ENCODE measurements around the gene PHPT1. TPM values are rescaled to one million over a fixed set of nuclear protein-coding genes. Genes with fewer than 3 reads are reported as not detected.

The PHPT1 gene
- total and polyA plus RNA-seq, 2 donors from 2014 or later = 108 to 283 TPM

DNA sequence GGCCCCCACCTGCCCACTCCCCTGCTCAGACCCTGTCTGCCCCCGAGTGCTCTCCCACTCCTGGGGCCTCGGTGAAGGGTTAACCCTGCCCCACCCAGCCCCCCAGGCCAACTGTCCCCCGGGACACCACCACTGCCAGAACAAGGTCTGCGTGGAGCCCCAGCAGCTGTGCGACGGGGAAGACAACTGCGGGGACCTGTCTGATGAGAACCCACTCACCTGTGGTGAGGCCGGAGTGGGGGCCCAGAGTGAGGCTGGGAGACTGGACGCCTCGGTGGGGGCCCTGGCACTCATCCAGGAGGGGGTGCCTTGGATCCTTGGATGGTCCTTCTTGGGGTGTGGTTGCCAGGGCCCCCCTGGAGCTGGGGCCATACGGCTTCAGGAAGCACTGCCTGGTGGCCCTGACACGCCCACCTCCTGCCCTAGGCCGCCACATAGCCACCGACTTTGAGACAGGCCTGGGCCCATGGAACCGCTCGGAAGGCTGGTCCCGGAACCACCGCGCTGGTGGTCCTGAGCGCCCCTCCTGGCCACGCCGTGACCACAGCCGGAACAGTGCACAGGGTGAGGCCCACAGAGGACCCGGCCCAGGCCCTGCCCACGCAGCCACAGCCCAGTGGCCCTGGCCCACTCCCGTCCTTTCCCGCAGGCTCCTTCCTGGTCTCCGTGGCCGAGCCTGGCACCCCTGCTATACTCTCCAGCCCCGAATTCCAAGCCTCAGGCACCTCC lies 5.1 kb downstream of the PHPT1 start:
- Histone ChIP-seq H3K4me3 (ENCODE audit: low read length in 3 of 3) (no peak overlapping the region), H3K27ac (ENCODE audit: low read depth in 2 of 2, low read length in 2 of 2) (no peak overlapping the region), H3K4me1 (ENCODE audit: control insufficient read depth in 2 of 3, insufficient read depth in 2 of 3, low read depth in 1 of 3, low read length in 3 of 3) (peaks cover 0 to 24% (median 7%) of the 10 kb centered on the region in 3 donors), H3K9me3 (ENCODE audit: control insufficient read depth in 2 of 3, insufficient read depth in 1 of 3, low read length in 3 of 3) (no peaks in the 10 kb centered on the region), H3K27me3 (ENCODE audit: control insufficient read depth, insufficient read depth, low read length) (no peaks in the 10 kb centered on the region), H3K36me3 (ENCODE audit: control insufficient read depth in 2 of 3, insufficient read depth in 3 of 3, low read length in 3 of 3) (no peaks in the 10 kb centered on the region), H3K9ac (ENCODE audit: low read length in 3 of 3) (no peak overlapping the region)
- DNase-seq = peak in 2 of 5 donors; percentile 51 to 78
- intact Hi-C loops (cut with DNase I) = no loop called here
- no peak for FAIRE-seq
- TF ChIP-seq, protein P1, sequence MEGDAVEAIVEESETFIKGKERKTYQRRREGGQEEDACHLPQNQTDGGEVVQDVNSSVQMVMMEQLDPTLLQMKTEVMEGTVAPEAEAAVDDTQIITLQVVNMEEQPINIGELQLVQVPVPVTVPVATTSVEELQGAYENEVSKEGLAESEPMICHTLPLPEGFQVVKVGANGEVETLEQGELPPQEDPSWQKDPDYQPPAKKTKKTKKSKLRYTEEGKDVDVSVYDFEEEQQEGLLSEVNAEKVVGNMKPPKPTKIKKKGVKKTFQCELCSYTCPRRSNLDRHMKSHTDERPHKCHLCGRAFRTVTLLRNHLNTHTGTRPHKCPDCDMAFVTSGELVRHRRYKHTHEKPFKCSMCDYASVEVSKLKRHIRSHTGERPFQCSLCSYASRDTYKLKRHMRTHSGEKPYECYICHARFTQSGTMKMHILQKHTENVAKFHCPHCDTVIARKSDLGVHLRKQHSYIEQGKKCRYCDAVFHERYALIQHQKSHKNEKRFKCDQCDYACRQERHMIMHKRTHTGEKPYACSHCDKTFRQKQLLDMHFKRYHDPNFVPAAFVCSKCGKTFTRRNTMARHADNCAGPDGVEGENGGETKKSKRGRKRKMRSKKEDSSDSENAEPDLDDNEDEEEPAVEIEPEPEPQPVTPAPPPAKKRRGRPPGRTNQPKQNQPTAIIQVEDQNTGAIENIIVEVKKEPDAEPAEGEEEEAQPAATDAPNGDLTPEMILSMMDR (IDR thresholded peaks at IDR 0.05; ENCODE audit: borderline replicate concordance, extremely low read depth, insufficient read depth) = no peak

DNA sequence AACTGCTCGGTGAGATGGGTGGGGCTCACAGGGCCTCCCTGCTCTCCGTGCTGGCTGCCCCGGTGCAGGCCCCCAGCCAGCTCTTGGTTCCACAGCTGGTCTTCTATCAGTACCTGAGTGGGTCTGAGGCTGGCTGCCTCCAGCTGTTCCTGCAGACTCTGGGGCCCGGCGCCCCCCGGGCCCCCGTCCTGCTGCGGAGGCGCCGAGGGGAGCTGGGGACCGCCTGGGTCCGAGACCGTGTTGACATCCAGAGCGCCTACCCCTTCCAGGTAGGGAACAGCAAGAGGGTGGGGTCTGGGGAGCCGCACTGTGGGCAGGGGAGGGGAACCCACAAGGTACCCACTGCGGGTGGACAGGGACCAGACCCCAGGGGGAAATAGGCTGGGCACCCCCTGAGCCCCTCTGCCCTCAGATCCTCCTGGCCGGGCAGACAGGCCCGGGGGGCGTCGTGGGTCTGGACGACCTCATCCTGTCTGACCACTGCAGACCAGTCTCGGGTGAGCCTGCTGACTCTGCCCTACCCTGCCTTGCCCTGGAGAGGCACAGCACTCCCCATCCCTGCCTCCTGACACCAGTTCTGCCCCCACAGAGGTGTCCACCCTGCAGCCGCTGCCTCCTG lies 5.7 kb downstream of the PHPT1 start:
- no peak for FAIRE-seq
- no peaks in the 10 kb centered on the region for H3K9me3 ChIP-seq (ENCODE audit: control insufficient read depth in 2 of 3, insufficient read depth in 1 of 3, low read length in 3 of 3)
- no peaks in the 10 kb centered on the region for H3K27me3 ChIP-seq (ENCODE audit: control insufficient read depth, insufficient read depth, low read length)
- peaks cover 0 to 24% (median 7%) of the 10 kb centered on the region in 3 donors for H3K4me1 ChIP-seq (ENCODE audit: control insufficient read depth in 2 of 3, insufficient read depth in 2 of 3, low read depth in 1 of 3, low read length in 3 of 3)
- peak in 2 of 5 donors; percentile 45 to 67 for DNase-seq
- no peak overlapping the region for H3K9ac ChIP-seq (ENCODE audit: low read length in 3 of 3)
- H3K4me3 ChIP-seq (ENCODE audit: low read length in 3 of 3) = no peak overlapping the region
- no peaks in the 10 kb centered on the region for H3K36me3 ChIP-seq (ENCODE audit: control insufficient read depth in 2 of 3, insufficient read depth in 3 of 3, low read length in 3 of 3)
- intact Hi-C loops (cut with DNase I) = no loop called here
- H3K27ac ChIP-seq (ENCODE audit: low read depth in 2 of 2, low read length in 2 of 2) = no peak overlapping the region
- TF ChIP-seq, protein P1 (IDR thresholded peaks at IDR 0.05; ENCODE audit: borderline replicate concordance, extremely low read depth, insufficient read depth) = no peak

DNA sequence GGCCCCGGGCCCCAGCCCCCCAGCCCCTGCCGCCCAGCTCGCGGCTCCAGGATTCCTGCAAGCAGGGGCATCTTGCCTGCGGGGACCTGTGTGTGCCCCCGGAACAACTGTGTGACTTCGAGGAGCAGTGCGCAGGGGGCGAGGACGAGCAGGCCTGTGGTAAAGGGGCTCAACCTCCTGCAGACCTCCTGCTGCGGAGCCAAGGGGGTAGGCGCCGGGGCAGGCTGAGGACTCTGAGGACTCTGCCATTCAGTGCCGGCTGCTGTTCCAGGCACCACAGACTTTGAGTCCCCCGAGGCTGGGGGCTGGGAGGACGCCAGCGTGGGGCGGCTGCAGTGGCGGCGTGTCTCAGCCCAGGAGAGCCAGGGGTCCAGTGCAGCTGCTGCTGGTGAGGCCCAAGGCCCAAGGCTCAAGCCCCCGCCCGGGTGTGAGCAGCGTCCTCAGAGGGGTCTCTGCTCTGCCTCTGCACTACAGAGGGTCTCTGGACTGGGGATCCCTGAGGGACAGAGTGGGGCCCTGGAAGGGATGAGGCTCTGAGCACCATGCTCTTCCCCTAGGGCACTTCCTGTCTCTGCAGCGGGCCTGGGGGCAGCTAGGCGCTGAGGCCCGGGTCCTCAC lies 6.4 kb downstream of the PHPT1 start:
- H3K4me3 ChIP-seq (ENCODE audit: low read length in 3 of 3) = no peak overlapping the region
- DNase-seq (peak in 2 of 5 donors; percentile 50 to 71), FAIRE-seq (no peak)
- H3K4me1 ChIP-seq (ENCODE audit: control insufficient read depth in 2 of 3, insufficient read depth in 2 of 3, low read depth in 1 of 3, low read length in 3 of 3) = peaks cover 0 to 19% (median 7%) of the 10 kb centered on the region in 3 donors
- no peak overlapping the region for H3K9ac ChIP-seq (ENCODE audit: low read length in 3 of 3)
- no peaks in the 10 kb centered on the region for H3K9me3 ChIP-seq (ENCODE audit: control insufficient read depth in 2 of 3, insufficient read depth in 1 of 3, low read length in 3 of 3)
- intact Hi-C loops (cut with DNase I) = no loop called here
- no peaks in the 10 kb centered on the region for H3K27me3 ChIP-seq (ENCODE audit: control insufficient read depth, insufficient read depth, low read length)
- TF ChIP-seq, protein P1 (IDR thresholded peaks at IDR 0.05; ENCODE audit: borderline replicate concordance, extremely low read depth, insufficient read depth) = no peak
- H3K36me3 ChIP-seq (ENCODE audit: control insufficient read depth in 2 of 3, insufficient read depth in 3 of 3, low read length in 3 of 3) = no peaks in the 10 kb centered on the region
- H3K27ac ChIP-seq (ENCODE audit: low read depth in 2 of 2, low read length in 2 of 2) = no peak overlapping the region
